Endothelial cell of umbilical vein (primary cell): ENCODE results near the gene SRSF10.

Experiments used
- CTCF ChIP-seq, 2 donors: IDR thresholded peaks; 1 replicate in 1 of 2; 2 replicates in 1 of 2; pipeline ENCODE4 v1.5.1; 2011; ENCODE audit warnings: low read length in 2 of 2, mild to moderate bottlenecking in 2 of 2, moderate library complexity in 2 of 2, control low read depth in 1 of 2, inconsistent platforms in 1 of 2, low read depth in 1 of 2; ENCODE audit not compliant: insufficient read depth in 1 of 2; ENCODE audit errors: extremely low read depth in 1 of 2
- GATA2 ChIP-seq: IDR thresholded peaks from 2 replicates; pipeline ENCODE4 v1.7.0; 2011; ENCODE audit warnings: low read depth, mild to moderate bottlenecking, moderate library complexity, mixed read lengths, low read length; ENCODE audit not compliant: insufficient read length, insufficient read depth
- POLR2A ChIP-seq: IDR thresholded peaks from 2 replicates; pipeline ENCODE4 v1.6.1; 2012; ENCODE audit warnings: low read depth, mild to moderate bottlenecking, control low read depth, low read length
- POLR2AphosphoS5 ChIP-seq: IDR thresholded peaks from 2 replicates; pipeline ENCODE4 v1.6.1; 2012; ENCODE audit warnings: low read depth, mild to moderate bottlenecking, control low read depth, low read length, moderate library complexity; ENCODE audit not compliant: insufficient read depth

- TF ChIP-seq CTCF (IDR thresholded peaks at IDR 0.05; ENCODE audit: extremely low read depth in 1 of 2, insufficient read depth in 1 of 2, low read depth in 1 of 2, low read length in 2 of 2) (no peak), GATA2 (no peak), POLR2A (no peak), POLR2AphosphoS5 (no peak)
These were observed 43.5 kb downstream of the SRSF10 start for GRCh38 chr1:23936481-23937176.
